Measurements from ENCODE around the gene SNCA.

DNA sequence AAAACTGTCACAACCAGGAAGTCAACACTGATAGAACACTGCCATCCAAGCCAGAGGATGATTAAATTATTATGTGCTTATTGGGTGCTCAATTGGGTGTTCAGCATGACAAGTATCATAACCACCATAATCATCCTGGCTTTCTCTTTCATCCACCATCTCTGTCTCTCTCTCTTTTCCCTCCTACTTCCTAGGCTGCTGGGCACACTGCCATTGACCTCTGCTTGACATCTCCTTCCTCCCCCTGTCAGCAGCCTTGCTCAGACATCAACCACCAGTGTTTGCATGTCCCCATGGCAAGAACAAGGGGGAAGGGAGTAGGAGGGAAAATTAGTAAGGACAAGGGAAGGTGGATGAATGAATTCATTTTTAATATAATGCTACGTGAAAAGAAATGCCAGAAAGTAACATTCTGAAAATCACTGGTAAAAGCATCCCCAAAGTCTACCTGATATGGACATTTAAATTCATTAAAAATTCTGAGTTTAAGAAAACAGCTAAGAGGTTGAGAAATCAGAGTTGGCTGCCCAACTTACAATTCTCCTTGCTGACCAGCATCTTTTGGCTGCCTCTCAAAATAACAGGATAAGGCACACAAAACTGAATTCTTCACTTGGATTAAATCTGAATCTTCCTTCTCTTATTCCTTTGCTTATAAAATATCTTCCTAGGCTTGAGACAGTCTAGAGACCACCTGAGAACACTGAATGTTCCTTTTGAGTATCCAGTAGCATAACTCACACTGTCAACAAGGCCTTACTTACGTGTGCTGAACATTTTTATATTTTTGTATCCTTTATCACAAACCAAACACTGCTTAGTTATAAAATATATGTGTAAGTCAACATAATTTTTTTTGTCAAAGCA, 48.5 kb downstream of the SNCA start:
- TF ChIP-seq, protein P1, sequence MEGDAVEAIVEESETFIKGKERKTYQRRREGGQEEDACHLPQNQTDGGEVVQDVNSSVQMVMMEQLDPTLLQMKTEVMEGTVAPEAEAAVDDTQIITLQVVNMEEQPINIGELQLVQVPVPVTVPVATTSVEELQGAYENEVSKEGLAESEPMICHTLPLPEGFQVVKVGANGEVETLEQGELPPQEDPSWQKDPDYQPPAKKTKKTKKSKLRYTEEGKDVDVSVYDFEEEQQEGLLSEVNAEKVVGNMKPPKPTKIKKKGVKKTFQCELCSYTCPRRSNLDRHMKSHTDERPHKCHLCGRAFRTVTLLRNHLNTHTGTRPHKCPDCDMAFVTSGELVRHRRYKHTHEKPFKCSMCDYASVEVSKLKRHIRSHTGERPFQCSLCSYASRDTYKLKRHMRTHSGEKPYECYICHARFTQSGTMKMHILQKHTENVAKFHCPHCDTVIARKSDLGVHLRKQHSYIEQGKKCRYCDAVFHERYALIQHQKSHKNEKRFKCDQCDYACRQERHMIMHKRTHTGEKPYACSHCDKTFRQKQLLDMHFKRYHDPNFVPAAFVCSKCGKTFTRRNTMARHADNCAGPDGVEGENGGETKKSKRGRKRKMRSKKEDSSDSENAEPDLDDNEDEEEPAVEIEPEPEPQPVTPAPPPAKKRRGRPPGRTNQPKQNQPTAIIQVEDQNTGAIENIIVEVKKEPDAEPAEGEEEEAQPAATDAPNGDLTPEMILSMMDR (IDR thresholded peaks at IDR 0.05), result no peak
- TF ChIP-seq TCF7L2 (IDR thresholded peaks at IDR 0.05; ENCODE audit: low read depth, low read length) (no peak), POLR2AphosphoS5 (IDR thresholded peaks at IDR 0.05; ENCODE audit: low read depth, low read length) (no peak), SIN3A (IDR thresholded peaks at IDR 0.05; ENCODE audit: borderline replicate concordance, insufficient read depth, low read depth, low read length) (no peak)
- TF ChIP-seq, protein P2, sequence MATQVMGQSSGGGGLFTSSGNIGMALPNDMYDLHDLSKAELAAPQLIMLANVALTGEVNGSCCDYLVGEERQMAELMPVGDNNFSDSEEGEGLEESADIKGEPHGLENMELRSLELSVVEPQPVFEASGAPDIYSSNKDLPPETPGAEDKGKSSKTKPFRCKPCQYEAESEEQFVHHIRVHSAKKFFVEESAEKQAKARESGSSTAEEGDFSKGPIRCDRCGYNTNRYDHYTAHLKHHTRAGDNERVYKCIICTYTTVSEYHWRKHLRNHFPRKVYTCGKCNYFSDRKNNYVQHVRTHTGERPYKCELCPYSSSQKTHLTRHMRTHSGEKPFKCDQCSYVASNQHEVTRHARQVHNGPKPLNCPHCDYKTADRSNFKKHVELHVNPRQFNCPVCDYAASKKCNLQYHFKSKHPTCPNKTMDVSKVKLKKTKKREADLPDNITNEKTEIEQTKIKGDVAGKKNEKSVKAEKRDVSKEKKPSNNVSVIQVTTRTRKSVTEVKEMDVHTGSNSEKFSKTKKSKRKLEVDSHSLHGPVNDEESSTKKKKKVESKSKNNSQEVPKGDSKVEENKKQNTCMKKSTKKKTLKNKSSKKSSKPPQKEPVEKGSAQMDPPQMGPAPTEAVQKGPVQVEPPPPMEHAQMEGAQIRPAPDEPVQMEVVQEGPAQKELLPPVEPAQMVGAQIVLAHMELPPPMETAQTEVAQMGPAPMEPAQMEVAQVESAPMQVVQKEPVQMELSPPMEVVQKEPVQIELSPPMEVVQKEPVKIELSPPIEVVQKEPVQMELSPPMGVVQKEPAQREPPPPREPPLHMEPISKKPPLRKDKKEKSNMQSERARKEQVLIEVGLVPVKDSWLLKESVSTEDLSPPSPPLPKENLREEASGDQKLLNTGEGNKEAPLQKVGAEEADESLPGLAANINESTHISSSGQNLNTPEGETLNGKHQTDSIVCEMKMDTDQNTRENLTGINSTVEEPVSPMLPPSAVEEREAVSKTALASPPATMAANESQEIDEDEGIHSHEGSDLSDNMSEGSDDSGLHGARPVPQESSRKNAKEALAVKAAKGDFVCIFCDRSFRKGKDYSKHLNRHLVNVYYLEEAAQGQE (IDR thresholded peaks at IDR 0.05; ENCODE audit: insufficient read depth in 1 of 2, low read depth in 2 of 2, low read length in 1 of 2), result no peak

Data from Panc1 (cell line).